Astrocyte of the spinal cord (primary cell): ENCODE data around the gene NEK11.

Experiments
- DNase-seq: peaks from one replicate; pipeline ENCODE4 v3.0.0; 2011; ENCODE audit warnings: low read depth, low spot score
- H3K4me3 ChIP-seq: 2 replicates; pipeline ENCODE4 v1.5.1; 2011; ENCODE audit warnings: low read depth, mild to moderate bottlenecking, low read length, moderate library complexity
- in situ Hi-C: cut with HindIII; loops from 2 replicates; pipeline ENCODE4 v1.10.0; 2017; ENCODE audit warnings: low sequenced_read_pairs
- TF ChIP-seq, protein P1 (sequence below): IDR thresholded peaks from 2 replicates; pipeline ENCODE4 v1.5.1; 2012; ENCODE audit warnings: low read depth, mild to moderate bottlenecking, low read length, inconsistent platforms

NEK11 gene

DNA sequence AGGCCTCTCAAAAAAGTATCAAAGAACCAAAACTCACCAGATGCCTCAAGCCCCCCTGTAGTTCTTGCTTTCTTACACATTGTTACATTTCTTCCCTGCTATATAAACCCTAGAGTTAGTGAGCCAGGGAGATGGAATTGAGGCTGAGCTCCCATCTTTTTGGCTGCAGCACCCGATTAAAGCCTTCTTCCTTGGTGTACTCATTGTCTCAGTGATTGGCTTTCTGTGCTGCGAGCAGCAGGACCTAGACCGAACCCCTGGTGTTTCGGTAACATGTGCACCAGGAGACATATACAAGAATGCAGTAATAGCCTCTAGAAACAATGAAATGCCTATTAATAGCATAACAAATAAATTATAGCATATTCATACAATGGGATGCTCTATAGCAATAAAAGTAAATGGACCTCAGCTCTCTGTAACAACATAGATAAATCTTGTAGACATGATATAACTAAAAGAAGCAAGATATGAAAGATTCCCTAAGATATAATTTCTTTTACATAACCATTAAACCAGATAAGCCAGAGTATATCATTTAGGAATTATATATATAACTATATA is 174.0 kb downstream of the NEK11 start:
- no peak overlapping the region for H3K4me3 ChIP-seq
- TF ChIP-seq, protein P1, sequence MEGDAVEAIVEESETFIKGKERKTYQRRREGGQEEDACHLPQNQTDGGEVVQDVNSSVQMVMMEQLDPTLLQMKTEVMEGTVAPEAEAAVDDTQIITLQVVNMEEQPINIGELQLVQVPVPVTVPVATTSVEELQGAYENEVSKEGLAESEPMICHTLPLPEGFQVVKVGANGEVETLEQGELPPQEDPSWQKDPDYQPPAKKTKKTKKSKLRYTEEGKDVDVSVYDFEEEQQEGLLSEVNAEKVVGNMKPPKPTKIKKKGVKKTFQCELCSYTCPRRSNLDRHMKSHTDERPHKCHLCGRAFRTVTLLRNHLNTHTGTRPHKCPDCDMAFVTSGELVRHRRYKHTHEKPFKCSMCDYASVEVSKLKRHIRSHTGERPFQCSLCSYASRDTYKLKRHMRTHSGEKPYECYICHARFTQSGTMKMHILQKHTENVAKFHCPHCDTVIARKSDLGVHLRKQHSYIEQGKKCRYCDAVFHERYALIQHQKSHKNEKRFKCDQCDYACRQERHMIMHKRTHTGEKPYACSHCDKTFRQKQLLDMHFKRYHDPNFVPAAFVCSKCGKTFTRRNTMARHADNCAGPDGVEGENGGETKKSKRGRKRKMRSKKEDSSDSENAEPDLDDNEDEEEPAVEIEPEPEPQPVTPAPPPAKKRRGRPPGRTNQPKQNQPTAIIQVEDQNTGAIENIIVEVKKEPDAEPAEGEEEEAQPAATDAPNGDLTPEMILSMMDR: no peak
- no peak for DNase-seq
- in situ Hi-C loops: no loop called here

DNA sequence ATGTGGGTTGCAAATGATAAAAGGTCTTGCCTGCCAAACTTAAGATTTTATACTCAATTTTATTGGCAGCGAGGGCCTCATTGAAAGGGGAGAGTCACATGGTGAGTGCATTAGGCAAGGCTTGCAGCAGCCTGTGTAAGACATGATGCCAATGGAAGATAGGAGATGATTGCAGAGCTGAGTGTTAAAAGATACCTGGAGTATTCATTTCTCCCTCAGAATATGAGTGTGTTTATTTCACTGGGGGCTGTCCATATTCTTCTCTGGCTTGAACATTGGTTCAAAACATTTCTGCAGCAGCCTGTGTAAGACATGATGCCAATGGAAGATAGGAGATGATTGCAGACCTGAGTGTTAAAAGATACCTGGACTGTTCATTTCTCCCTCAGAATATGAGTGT is 189.7 kb downstream of the NEK11 start:
- in situ Hi-C loops: no loop called here
- no peak overlapping the region for H3K4me3 ChIP-seq
- TF ChIP-seq, protein P1: no peak
- DNase-seq: no peak

DNA sequence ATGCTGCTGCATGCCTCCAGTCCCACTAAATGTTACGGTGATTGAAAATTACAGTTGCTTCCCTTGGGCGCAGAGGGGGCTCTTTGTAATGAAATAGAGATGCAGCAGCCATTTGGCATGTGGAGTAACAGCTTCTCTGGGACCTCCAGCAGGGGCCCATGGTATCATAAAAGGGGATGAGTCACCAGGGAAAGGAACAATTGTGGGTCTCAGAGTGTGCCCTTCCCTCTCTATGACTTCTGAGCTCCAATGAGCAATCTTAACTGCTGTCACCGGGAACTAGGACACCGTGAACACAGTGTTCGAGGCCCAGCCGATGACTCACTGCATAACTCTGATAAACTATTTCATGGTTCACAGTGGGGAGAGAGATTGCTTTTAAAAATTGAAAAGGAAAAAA is 190.1 kb downstream of the NEK11 start:
- in situ Hi-C loops: no loop called here
- H3K4me3 ChIP-seq: no peak overlapping the region
- peak; percentile 95 for DNase-seq
- TF ChIP-seq, protein P1: no peak

DNA sequence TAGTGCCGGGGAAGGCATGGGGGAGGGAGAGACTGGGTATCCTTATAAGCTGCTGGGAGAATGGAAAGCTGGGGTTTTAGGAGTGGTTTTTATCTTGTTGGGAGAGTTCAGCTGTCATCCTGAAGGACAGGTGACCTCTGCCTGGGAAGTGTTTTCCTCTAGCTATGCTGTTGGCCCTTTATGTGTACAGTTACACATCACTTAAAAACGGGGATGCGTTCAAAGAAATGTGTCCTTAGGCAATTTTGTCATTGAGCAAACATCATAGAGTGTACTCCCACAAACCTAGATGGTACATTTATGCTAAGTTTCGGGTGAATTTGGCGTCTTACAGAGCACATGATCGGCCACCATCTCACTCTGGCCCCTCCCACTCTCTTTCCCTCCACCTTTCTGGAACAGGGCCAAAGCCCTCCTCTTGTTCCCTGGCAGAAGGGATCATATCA is 190.6 kb downstream of the NEK11 start:
- H3K4me3 ChIP-seq: no peak overlapping the region
- in situ Hi-C loops: no loop called here
- TF ChIP-seq, protein P1: no peak
- DNase-seq: peak; percentile 77

DNA sequence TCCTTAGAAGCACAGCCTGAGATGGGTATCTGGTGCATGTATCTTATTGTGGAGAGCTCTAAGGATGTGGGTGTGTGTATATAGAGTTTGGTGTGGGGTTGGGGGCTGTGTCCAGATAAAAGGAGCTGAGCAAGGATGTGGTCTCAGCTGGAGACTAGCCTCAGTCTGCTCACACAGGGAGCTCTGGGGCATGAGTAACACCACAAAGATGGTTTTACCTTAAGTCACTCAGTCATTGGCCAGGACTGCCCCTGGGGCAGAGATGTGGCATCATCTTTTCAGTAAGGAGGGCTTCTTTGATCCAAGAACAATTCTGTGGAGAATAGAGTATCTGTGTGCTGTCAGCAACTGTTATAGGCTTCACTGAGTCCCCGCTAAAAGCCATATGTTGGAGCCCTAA is 191.5 kb downstream of the NEK11 start:
- DNase-seq: peak; percentile 97

DNA sequence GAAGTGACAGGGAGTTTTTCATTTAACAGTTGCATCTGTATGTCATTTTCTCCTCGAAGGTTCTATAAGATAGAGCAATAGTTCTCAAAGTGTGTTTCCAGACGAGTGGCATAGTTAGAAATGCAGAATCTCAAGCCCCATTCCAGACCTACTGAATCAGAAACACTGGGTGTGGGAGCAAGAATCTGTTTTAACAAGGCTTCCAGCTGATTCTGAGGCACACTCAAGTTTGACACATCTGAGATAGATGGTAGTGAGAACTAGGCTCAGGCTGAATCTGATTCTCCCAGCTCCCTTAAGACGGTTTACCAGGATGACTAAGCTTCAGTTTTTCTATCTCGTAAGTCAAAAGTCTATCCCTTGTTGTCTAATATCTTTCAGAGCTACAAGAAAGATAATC is 195.1 kb downstream of the NEK11 start:
- TF ChIP-seq, protein P1: no peak
- no peak overlapping the region for H3K4me3 ChIP-seq
- in situ Hi-C loops: no loop called here
- peak; percentile 92 for DNase-seq

More for the DNA sequence above, 191.5 kb downstream of the NEK11 start:
- TF ChIP-seq, protein P1: no peak
- in situ Hi-C loops: no loop called here
- no peak overlapping the region for H3K4me3 ChIP-seq
